Globus pallidus (tissue), 1 donor: ENCODE data around the gene GSAP.
"Not testable (repeated sequence)": the region's sequence is repeated elsewhere in the genome, so short reads cannot be mapped to it uniquely, and the experiment has no call there.

Experiments
- DNase-seq: peaks from one replicate; pipeline ENCODE4 v3.0.0-alpha.2; 2015; ENCODE audit warnings: low spot score

Gene GSAP

GRCh38 chr7:77281780-77282478 lies 134.2 kb downstream of the GSAP start:
- DNase-seq = no peak

DNA sequence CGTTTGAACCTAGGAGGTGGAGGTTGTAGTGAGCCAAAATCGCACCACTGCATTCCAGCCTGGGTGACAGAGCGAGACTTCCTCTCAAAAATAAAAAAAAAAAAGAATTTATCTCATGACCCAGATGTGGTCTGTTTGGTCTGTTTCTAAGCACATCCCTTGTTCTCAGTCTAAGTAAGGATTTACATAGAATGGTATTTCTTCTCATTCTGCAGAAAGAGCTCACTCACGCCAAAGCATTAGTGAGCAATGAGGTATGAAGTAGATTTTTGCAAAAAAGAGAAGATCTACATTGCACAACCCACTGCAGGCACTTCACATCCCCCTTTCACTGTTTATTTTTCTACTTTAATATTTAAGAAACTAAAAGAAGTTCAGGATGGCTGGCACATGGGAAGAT lies 140.0 kb downstream of the GSAP start:
- DNase-seq = no peak

DNA sequence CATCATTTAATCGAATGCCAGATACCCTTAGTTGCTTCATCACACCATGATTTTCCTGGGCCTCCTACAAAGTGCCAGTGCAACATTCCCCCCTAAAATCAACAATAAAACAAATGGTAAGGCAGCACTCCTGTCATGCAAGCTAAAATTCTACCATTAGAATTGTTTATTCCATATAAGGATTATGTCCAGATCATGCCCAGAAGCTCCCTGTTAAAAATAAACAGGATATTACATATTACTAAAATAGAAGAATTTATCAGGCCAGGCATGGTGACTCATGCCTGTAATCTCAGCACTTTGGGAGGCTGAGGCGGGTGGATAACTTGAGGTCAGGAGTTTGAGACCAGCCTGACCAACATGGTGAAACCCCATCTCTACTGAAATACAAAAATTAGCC lies 140.5 kb downstream of the GSAP start:
- not testable (repeated sequence) for DNase-seq

DNA sequence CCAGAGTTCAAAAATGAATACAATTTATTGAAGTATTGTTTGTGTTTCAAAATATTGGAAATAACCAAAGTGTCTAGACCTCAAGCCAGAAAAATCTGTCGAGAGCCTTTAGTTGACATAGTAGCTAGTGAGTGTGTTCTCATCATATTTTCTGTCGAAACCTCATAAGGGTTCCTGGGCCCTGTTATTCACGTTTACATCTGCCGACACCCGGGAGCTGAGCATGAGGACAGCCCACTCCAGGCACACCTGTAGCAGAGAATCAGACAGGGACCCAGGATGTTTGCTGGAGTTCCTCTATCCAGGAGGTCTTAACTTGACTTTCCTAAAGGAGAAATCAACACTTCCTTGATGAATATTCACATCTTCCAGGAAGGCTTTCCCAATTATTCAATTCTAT lies 144.4 kb downstream of the GSAP start:
- no peak for DNase-seq

DNA sequence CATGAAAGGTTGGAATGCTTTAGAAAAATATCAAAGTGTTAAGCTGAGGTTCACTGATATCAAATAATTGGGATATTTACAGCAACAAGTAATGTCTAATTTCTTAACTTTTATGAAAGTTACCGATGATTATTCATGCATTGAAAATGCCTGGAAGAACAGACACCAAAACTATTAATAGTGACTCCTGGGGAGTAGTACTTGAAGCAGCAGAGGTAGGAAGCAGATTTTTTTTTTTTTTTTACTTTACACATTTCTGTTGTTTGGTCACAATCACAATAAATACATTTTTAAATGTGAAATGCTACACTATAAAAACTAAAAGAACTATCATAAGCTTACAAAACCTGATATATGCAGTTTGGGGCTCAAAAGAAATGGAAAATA lies 146.1 kb downstream of the GSAP start:
- no peak for DNase-seq

GRCh38 chr7:77269360-77270093 lies 146.6 kb downstream of the GSAP start:
- DNase-seq = peak; percentile 24

DNA sequence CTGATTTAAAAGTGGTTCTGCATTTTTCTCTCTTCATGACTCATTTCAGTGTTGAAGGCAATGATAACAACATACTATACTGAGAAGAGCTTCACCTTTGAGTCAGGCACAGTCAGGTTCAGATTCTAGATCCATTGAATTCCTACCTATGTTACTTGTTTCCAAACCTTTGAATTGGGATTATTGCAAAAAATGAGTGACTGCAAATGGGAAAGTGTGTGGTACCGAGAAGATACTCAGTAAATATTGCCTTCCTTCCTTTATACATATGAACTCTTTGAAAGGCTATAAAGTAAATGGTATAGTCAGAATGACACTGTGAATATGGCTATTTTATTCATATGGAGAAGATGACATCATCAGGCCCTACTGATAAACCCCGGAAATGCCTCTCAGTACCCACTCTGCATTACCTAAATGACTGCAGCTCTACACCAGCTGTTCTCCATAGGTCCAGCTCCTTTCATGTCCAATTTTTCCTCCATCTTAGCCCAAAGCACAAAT lies 149.8 kb downstream of the GSAP start:
- DNase-seq = no peak

GRCh38 chr7:77265666-77266065 lies 150.5 kb downstream of the GSAP start:
- no peak for DNase-seq

DNA sequence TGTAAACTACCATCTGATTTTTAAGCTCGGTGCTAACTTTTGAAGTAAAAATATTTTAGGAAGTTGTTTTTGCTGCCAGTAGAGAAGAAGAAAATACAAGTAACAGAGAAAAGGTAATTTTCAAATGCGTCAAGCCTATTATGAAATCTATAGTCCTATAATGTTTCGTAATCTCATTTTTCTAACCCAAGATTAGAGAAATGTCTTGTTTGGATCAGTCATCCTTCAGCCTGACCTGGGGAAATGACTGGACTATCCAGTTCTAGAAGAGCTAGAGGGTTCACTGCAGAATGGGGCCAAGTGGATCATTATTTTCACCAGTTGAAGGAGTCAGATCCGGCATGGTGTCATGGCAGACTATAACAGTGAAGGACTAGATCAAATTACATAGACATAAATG lies 153.8 kb downstream of the GSAP start:
- no peak for DNase-seq
